Measurements from ENCODE around the gene TTC21A. TPM values are rescaled to one million over a fixed set of nuclear protein-coding genes. Genes with fewer than 3 reads are reported as not detected.

TTC21A gene
- total and polyA plus RNA-seq, 7 donors, result 0.52 to 1.2 (median 0.92) TPM

GRCh38 chr3:39153977-39154279, 46.4 kb downstream of the TTC21A start:
- peak overlapping the region; percentile 99 for H3K27ac ChIP-seq
- no peaks in the 10 kb centered on the region for H3K27me3 ChIP-seq (ENCODE audit: insufficient read depth in 3 of 3, low read length in 2 of 3)
- 34 to 48% (median 44%) methylated on average over 9 of the region's 9 CpGs for WGBS, 3 donors
- no peaks in the 10 kb centered on the region for H3K36me3 ChIP-seq (ENCODE audit: insufficient read depth in 1 of 2, low read depth in 1 of 2)
- no peak for DNase-seq
- no peak for ATAC-seq
- peak overlapping the region; percentile 93 for H3K4me3 ChIP-seq
- H3K9me3 ChIP-seq, result no peaks in the 10 kb centered on the region
- H3K4me1 ChIP-seq, result peaks cover 36% of the 10 kb centered on the region
- TF ChIP-seq, protein P1, sequence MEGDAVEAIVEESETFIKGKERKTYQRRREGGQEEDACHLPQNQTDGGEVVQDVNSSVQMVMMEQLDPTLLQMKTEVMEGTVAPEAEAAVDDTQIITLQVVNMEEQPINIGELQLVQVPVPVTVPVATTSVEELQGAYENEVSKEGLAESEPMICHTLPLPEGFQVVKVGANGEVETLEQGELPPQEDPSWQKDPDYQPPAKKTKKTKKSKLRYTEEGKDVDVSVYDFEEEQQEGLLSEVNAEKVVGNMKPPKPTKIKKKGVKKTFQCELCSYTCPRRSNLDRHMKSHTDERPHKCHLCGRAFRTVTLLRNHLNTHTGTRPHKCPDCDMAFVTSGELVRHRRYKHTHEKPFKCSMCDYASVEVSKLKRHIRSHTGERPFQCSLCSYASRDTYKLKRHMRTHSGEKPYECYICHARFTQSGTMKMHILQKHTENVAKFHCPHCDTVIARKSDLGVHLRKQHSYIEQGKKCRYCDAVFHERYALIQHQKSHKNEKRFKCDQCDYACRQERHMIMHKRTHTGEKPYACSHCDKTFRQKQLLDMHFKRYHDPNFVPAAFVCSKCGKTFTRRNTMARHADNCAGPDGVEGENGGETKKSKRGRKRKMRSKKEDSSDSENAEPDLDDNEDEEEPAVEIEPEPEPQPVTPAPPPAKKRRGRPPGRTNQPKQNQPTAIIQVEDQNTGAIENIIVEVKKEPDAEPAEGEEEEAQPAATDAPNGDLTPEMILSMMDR (IDR thresholded peaks at IDR 0.05), result no peak
- intact Hi-C loops (cut with DNase I), result no loop called here

DNA sequence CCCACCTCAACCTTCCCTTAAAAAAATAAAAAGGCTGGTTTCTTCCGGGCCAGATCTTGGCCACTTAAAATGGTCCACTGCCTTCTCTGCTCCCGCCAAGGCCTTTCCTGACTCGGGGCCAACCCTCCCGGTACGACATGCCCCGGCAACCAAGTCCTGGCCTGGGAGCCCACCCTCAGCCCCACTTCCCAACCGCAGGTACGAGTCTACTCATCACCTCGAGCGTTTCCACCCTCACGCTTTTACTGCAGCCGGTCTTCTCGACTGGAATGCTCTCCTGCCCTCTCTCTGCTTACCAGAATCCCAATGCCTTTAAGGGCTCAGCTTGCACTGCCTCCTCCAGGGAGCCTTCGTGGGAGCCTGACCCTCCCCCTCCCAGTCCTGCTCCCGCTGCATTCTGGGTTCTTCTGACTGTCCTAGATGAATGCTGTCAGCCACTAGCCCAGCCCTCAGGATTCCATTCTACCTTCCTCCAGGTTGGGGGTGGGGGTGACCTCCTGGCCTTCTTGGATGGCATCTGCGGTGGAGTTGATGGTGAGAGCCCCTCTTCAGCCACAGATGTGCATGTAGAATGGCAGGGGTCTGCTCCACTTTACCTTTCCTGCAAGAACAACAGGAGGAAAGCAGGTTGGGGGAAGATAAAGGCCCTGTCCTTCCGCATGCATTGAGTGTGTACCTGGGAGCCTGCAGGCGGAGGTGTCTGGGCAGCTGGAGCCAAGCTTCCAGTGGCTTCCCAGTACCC, 47.0 kb downstream of the TTC21A start:
- no peaks in the 10 kb centered on the region for H3K36me3 ChIP-seq (ENCODE audit: insufficient read depth in 1 of 2, low read depth in 1 of 2)
- peak in 1 of 2 donors; percentile 69 for DNase-seq
- 44 to 52% (median 50%) methylated on average over 18 of the region's 18 CpGs for WGBS, 3 donors
- TF ChIP-seq, protein P1 (IDR thresholded peaks at IDR 0.05), result no peak
- no peaks in the 10 kb centered on the region for H3K9me3 ChIP-seq
- no peaks in the 10 kb centered on the region for H3K27me3 ChIP-seq (ENCODE audit: insufficient read depth in 3 of 3, low read length in 2 of 3)
- peak overlapping the region; percentile 93 for H3K4me3 ChIP-seq
- H3K27ac ChIP-seq, result peak overlapping the region; percentile 99
- ATAC-seq, result no peak
- peaks cover 31% of the 10 kb centered on the region for H3K4me1 ChIP-seq
- intact Hi-C loops (cut with DNase I), result no loop called here

GRCh38 chr3:39156421-39156820, 48.9 kb downstream of the TTC21A start:
- Histone ChIP-seq H3K4me1 (peaks cover 11% of the 10 kb centered on the region), H3K27ac (no peak overlapping the region), H3K36me3 (ENCODE audit: insufficient read depth in 1 of 2, low read depth in 1 of 2) (no peaks in the 10 kb centered on the region), H3K4me3 (no peak overlapping the region), H3K9me3 (no peaks in the 10 kb centered on the region), H3K27me3 (ENCODE audit: insufficient read depth in 3 of 3, low read length in 2 of 3) (no peaks in the 10 kb centered on the region)
- ATAC-seq, result no peak
- intact Hi-C loops (cut with DNase I), result no loop called here
- 56 to 66% (median 56%) methylated on average over 4 of the region's 4 CpGs for WGBS, 3 donors
- DNase-seq, result no peak
- TF ChIP-seq, protein P1 (IDR thresholded peaks at IDR 0.05), result no peak

GRCh38 chr3:39157359-39157758, 49.9 kb downstream of the TTC21A start:
- 86 to 88% (median 87%) methylated on average over 7 of the region's 7 CpGs for WGBS, 3 donors
- Histone ChIP-seq H3K27ac (no peak overlapping the region), H3K36me3 (ENCODE audit: insufficient read depth in 1 of 2, low read depth in 1 of 2) (no peaks in the 10 kb centered on the region), H3K9me3 (no peaks in the 10 kb centered on the region), H3K4me3 (no peak overlapping the region), H3K4me1 (peaks cover 6% of the 10 kb centered on the region), H3K27me3 (ENCODE audit: insufficient read depth in 3 of 3, low read length in 2 of 3) (no peaks in the 10 kb centered on the region)
- TF ChIP-seq, protein P1 (IDR thresholded peaks at IDR 0.05), result no peak
- no peak for ATAC-seq
- no peak for DNase-seq
- intact Hi-C loops (cut with DNase I), result no loop called here

Measured in psoas muscle (tissue), 8 donors.